GM18499 (cell line): ENCODE results near the gene DCAF12.
A peak's percentile ranks its signal among the peaks of the same experiment; 100 is the strongest.
"Not testable (repeated sequence)": the region's sequence is repeated elsewhere in the genome, so short reads cannot be mapped to it uniquely, and the experiment has no call there.

Experiments
- ATAC-seq: cut with Tn5 transposase; IDR thresholded peaks from one replicate; pipeline ENCODE4 v1.9.1; 2021; ENCODE audit warnings: moderate number of reproducible peaks; ENCODE audit not compliant: insufficient read depth, unreplicated experiment

DCAF12 gene

DNA sequence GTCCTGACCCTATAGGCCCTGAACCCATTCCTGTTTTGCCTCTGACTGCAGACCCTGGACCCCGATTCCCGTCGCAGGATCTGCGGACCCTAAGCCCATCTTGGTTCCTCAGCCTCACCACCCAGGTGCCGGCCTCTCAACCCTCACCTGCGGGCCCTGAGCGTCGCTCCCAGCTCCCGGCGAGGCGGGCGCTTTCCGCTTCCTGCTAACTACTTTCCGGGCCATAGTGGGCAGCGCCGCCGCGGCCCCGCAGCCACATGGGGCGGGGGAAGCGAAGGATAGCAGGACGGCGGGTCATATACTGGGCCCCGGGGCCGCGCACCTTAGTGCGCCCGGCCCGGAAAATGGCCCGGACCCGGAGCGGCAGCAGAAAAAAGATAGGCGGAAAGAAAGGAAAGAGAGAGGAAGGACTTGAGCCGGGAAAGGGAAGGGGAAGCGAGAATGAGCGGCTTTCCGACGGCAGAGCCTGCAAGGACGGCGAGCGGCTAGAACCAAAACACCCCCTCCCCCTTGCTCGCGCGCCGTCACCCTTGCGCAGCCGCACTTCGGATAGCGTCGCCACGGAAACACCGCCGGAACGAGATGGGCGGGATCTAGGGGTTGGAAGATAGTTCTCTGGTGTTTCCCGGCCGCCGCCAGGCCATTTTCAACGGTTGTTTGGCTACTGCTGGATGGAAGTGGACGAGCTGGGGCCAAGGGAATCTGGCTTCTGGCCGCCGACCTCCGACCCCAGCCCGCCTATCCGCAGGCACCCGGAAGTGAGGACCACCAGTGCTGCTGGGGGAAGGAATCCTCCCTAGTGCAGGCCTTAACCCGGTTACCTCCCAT lies at the start of gene DCAF12:
Gene DCAF12, minus strand, starts transcription at position 492 of the 828 bp plus-strand sequence. Its CDS starts 267 bp downstream, at position 225.
- no peak for ATAC-seq

DNA sequence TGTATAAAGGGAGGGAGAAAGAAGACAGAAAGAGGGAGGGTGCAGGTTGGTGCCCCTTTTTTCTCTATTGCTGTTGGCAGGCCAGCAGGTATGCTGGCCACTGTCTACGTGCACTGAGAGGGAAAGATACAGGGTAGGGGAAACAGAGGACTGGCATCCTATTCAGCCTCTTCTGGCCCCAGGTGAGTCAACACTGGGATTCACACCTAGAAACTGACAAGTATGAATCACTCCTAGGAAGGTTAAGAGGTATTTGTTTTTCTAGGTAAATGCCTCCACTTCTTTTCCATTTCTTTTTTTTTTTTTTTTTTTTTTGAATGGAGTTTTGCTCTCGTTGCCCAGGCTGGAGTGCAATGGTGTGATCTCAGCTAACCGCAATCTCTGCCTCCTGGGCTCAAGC lies 49.6 kb upstream of the DCAF12 start:
- ATAC-seq, result no peak

DNA sequence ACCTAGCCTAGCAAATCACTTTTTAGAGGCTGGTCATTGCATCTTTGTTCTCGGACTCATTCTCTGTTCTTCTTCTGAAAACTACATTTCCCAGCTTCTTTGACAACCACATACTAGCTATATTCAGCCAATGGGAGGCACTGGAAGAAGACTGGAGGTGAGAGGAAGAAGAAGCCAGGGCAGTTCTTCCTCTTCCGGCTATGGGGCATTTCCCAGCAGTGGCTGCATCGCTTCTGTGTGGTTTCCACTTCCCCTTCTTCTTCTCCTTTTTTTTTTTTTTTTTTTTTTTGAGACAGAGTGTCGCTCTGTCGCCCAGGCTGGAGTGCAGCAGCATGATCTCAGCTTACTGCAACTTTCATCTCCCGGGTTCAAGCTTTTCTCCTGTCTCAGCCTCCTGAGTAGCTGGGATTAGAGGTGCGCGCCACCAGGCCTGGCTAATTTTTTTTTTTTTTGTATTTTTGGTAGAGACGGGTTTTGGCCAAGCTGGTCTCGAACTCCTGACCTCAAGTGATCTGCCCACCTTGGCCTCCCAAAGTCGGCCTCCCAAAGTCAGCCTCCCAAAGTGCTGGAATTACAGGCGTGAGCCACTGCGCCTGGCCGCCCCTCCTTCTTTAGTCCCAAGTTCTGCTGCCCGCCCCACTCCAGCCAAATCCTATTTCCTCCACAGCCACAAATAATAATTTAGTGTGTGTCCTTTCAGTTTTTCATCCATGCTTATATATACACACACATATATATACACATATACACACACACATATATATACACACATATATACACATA lies 45.4 kb upstream of the DCAF12 start:
- peak; percentile 60 for ATAC-seq

DNA sequence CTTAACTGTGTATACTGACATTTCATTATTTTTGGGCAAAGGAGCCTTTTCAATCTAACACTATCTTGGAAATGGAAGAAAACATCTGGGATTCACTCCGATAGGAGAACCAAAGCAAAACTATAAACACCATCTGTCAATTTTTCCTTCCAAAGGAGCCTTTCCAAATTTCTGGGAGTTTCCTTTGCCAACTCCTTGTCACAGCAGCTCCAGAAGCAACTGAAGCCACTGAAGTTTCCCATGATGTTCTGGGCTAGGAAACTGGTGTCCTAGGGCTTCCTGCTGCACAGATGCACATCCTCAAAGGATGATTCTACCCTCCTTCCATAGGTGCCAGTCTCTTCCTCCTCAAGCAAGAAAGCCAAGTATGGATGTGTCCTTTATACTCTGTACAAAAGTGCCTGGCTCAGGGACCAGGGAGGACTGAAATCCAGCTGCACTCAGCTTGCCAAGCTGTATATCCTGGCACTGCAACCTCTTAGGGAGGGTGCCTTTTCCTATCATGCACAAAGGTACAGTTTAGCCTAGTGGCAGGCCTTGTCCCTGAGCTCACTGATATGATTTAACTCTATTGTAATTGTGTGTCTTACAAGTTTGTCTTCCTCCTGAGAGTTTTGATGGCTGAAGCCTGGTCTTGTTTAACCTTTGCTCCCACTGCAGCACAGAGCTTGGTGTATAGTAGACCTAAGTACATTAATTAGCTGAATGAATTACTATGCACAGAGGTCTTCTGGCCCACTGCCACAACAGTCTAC lies 43.9 kb upstream of the DCAF12 start:
- ATAC-seq, result no peak

- ATAC-seq, result no peak
Observed at GRCh38 chr9:34169125-34169524, 42.6 kb upstream of the DCAF12 start.

GRCh38 chr9:34163434-34163833 lies 36.9 kb upstream of the DCAF12 start:
- no peak for ATAC-seq

DNA sequence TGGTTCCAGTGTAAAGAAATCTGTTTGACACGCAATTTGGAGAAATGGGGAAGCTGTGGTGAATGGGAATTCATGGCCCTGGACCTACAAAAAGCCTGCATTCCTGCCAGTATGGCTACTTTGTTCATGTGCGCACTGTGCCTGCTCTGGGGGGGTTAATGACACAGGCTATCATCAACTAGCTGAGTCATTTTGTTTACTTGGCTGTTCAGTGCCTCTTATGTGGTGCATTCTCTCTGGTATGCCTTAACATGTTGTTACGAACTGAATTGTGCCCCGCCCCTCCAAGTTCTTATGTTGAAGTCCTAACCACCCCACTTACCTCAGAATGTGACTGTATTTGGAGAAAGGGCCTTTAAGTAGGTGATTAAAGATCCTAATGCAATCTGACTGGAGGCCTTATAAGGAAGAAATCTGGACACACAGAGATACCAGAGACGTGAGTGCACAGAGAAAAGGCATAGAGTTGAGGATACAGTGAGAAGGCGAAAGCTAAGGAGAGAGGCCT lies 31.9 kb upstream of the DCAF12 start:
- no peak for ATAC-seq

GRCh38 chr9:34157898-34158297 lies 31.4 kb upstream of the DCAF12 start:
- no peak for ATAC-seq

- no peak for ATAC-seq
Observed at GRCh38 chr9:34157318-34157717, 30.8 kb upstream of the DCAF12 start.

GRCh38 chr9:34154057-34154456 lies 27.6 kb upstream of the DCAF12 start:
- no peak for ATAC-seq

DNA sequence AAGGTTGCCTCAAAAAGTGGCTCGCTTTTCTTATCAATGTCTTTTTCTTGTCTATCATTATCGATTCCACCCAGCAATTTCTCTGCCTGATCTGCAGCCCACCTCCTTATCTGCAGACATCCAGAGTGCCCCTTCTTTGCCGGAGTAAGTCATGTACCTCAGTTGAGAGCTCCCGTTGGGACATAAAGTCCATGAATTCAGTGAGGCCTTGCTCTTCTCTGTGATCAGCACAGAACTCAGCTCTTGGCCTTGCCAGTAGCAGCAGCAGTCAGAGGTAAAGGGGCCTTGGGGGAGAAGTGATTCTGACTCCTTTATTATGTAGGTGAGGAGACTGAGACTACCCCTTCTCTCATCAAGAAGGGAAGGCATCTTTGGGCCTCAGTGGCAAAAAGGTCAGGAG lies 24.9 kb upstream of the DCAF12 start:
- no peak for ATAC-seq

GRCh38 chr9:34145165-34145564 lies 18.7 kb upstream of the DCAF12 start:
- ATAC-seq, result no peak

DNA sequence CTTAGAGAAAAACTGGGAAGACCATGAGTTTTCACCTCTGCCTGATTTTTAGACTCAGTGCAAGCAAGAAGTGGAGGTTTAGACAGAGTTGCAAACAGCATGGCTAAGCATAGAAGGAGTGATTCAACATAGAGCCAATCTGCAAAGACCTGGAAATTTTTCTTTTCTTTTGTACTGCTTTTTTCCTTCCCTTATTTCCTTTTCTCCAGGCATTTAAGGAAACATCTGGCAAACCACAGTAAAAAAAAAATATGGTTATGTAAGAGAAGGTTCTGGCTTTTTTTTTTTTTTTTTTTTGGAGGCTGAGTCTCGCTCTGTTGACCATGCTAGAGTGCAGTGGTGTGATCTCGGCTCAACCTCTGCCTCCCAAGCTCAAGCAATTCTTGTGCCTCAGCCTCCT lies 16.6 kb upstream of the DCAF12 start:
- ATAC-seq, result no peak

- no peak for ATAC-seq
Observed at GRCh38 chr9:34140853-34141252, 14.4 kb upstream of the DCAF12 start.

GRCh38 chr9:34139477-34140146 lies 13.1 kb upstream of the DCAF12 start:
- no peak for ATAC-seq

DNA sequence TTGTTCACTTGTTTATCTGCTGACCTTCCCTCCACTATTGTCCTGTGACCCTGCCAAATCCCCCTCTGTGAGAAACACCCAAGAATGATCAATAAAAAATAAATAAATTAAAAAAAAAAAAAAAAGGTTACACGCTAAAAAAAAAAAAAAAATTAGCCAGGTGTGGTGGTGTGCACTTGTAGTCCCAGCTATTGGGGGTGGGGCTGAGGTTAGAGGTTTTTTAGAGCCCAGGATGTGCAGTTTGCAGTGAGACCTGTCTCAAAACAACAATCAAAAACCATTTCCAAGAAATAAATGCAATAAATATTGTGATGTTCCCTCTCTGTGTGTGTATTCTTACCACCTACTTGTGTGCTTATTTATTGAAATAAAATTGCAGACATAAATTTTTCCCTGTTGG lies 12.1 kb upstream of the DCAF12 start:
- ATAC-seq, result not testable (repeated sequence)

- ATAC-seq, result no peak
Observed at GRCh38 chr9:34134521-34134920, 8.0 kb upstream of the DCAF12 start.

DNA sequence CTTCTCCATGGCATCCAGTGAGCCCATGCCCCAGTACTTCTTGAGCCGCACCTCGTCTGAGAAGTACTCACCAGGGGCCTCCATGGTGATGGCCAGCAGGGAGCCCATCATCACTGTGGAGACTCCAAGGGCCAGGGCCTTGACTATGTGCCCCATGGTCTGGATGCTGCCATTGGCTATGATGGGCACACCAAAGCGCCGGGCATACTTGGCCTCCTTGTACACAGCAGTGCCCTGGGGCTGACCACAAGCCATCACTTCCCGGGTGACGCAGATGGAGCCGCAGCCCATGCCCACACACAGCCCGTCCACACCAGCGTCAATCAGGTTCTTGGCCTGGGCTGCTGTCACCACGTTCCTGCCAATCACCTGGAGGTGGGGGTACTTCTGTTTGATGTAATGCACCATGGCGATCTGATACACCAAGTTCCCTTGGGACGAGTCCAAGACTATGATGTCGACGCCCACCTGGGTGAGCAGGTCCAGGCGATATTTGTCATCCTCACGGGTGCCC lies 7.0 kb upstream of the DCAF12 start:
- ATAC-seq, result no peak

- no peak for ATAC-seq
Observed at GRCh38 chr9:34131571-34131970, 5.1 kb upstream of the DCAF12 start.
